H9 (cell line): ENCODE measurements around the gene TK1. TPM values are rescaled to one million over a fixed set of nuclear protein-coding genes. Genes with fewer than 3 reads are reported as not detected.

Experiments used
- DNase-seq: peaks from one replicate; pipeline ENCODE4 v3.0.0-alpha.2; 2017
- H2AFZ ChIP-seq: one replicate; pipeline ENCODE4 v1.6.1; 2013; ENCODE audit warnings: mild to moderate bottlenecking, low read length, control low read depth, moderate library complexity
- H2AK5ac ChIP-seq: 2 replicates; pipeline ENCODE4 v1.6.1; 2013; ENCODE audit warnings: low read length, control low read depth, mixed read lengths; ENCODE audit not compliant: insufficient read length
- H2BK120ac ChIP-seq: one replicate; pipeline ENCODE4 v1.6.1; 2013; ENCODE audit warnings: low read depth, mild to moderate bottlenecking, low read length, control low read depth, inconsistent platforms; ENCODE audit not compliant: poor library complexity, severe bottlenecking
- H2BK12ac ChIP-seq: 2 replicates; pipeline ENCODE4 v1.6.1; 2013; ENCODE audit warnings: low read length, control low read depth, mixed read lengths, low read depth; ENCODE audit not compliant: insufficient read length
- H2BK15ac ChIP-seq: 2 replicates; pipeline ENCODE4 v1.6.1; 2013; ENCODE audit warnings: low read depth, low read length, control low read depth
- H2BK20ac ChIP-seq: one replicate; pipeline ENCODE4 v1.6.1; 2013; ENCODE audit warnings: low read depth, mild to moderate bottlenecking, low read length, control low read depth, inconsistent platforms; ENCODE audit not compliant: poor library complexity, severe bottlenecking
- H2BK5ac ChIP-seq: 2 replicates; pipeline ENCODE4 v1.6.1; 2013; ENCODE audit warnings: low read length, control low read depth, mixed read lengths; ENCODE audit not compliant: insufficient read length
- H3K14ac ChIP-seq: 2 replicates; pipeline ENCODE4 v1.6.1; 2013; ENCODE audit warnings: low read length, control low read depth; ENCODE audit not compliant: insufficient read depth
- H3K18ac ChIP-seq: 2 replicates; pipeline ENCODE4 v1.6.1; 2013; ENCODE audit warnings: low read depth, mild to moderate bottlenecking, mixed read lengths, low read length, control low read depth; ENCODE audit not compliant: insufficient read length
- H3K23ac ChIP-seq: 2 replicates; pipeline ENCODE4 v1.6.1; 2013; ENCODE audit warnings: low read length, control low read depth, mixed read lengths, low read depth; ENCODE audit not compliant: insufficient read length
- H3K23me2 ChIP-seq: 2 replicates; pipeline ENCODE4 v1.6.1; 2013; ENCODE audit warnings: low read depth, mild to moderate bottlenecking, mixed read lengths, low read length, control low read depth; ENCODE audit not compliant: insufficient read length, poor library complexity, severe bottlenecking
- H3K27ac ChIP-seq: 2 replicates; pipeline ENCODE4 v1.5.1; 2013; ENCODE audit warnings: low read length, control low read depth, mixed read lengths, low read depth; ENCODE audit not compliant: insufficient read length
- H3K27me3 ChIP-seq: 2 replicates; pipeline ENCODE4 v1.6.1; 2013; ENCODE audit warnings: low read length, control low read depth, inconsistent platforms; ENCODE audit not compliant: insufficient read depth
- H3K4ac ChIP-seq: 2 replicates; pipeline ENCODE4 v1.6.1; 2013; ENCODE audit warnings: low read depth, mild to moderate bottlenecking, control low read depth, inconsistent platforms, low read length, moderate library complexity
- H3K4me1 ChIP-seq: 2 replicates; pipeline ENCODE4 v1.6.1; 2013; ENCODE audit warnings: low read length, control low read depth, inconsistent platforms; ENCODE audit not compliant: insufficient read depth
- H3K4me2 ChIP-seq: 2 replicates; pipeline ENCODE4 v1.6.1; 2013; ENCODE audit warnings: low read length, control low read depth, mixed read lengths; ENCODE audit not compliant: insufficient read length, insufficient read depth
- H3K56ac ChIP-seq: 2 replicates; pipeline ENCODE4 v1.6.1; 2013; ENCODE audit warnings: low read depth, mild to moderate bottlenecking, mixed read lengths, low read length, control low read depth; ENCODE audit not compliant: insufficient read length
- H3K79me1 ChIP-seq: 2 replicates; pipeline ENCODE4 v1.6.1; 2013; ENCODE audit warnings: low read depth, mild to moderate bottlenecking, moderate library complexity, low read length, control low read depth, inconsistent platforms; ENCODE audit not compliant: insufficient read depth, poor library complexity, severe bottlenecking
- H3K79me2 ChIP-seq: 2 replicates; pipeline ENCODE4 v1.6.1; 2013; ENCODE audit warnings: low read length, control low read depth, inconsistent platforms; ENCODE audit not compliant: insufficient read depth
- H3K9ac ChIP-seq: 2 replicates; pipeline ENCODE4 v1.6.1; 2013; ENCODE audit warnings: low read length, control low read depth, mixed read lengths; ENCODE audit not compliant: insufficient read length; ENCODE audit errors: extremely low read depth
- H3K9me3 ChIP-seq: one replicate; pipeline ENCODE4 v1.6.1; 2013; ENCODE audit warnings: low read depth, low read length, inconsistent platforms; ENCODE audit not compliant: control insufficient read depth
- H3T11ph ChIP-seq: one replicate; pipeline ENCODE4 v1.6.1; 2013; ENCODE audit warnings: mild to moderate bottlenecking, low read length, control low read depth, inconsistent platforms
- H4K20me1 ChIP-seq: one replicate; pipeline ENCODE4 v1.6.1; 2013; ENCODE audit not compliant: control insufficient read depth, insufficient read length, insufficient read depth
- H4K5ac ChIP-seq: 2 replicates; pipeline ENCODE4 v1.6.1; 2013; ENCODE audit warnings: low read depth, mild to moderate bottlenecking, mixed read lengths, low read length, control low read depth; ENCODE audit not compliant: insufficient read length
- H4K8ac ChIP-seq: replicated peaks from 2 replicates; pipeline ENCODE4 v1.6.1; 2013; ENCODE audit warnings: low read length, control low read depth, mixed read lengths, low read depth; ENCODE audit not compliant: insufficient read length
- H4K91ac ChIP-seq: 2 replicates; pipeline ENCODE4 v1.6.1; 2013; ENCODE audit warnings: low read depth, mild to moderate bottlenecking, moderate library complexity, mixed read lengths, low read length, control low read depth; ENCODE audit not compliant: insufficient read length
- H3K27ac Mint-ChIP-seq, 3 experiments: 2 replicates in 2 of 3; 3 replicates in 1 of 3; pipeline ENCODE4 v1.8.0; 2020 to 2021; ENCODE audit warnings: mixed read lengths in 3 of 3, mild to moderate bottlenecking in 1 of 3, moderate library complexity in 1 of 3
- H3K27me3 Mint-ChIP-seq: 2 replicates; pipeline ENCODE4 v1.8.0; 2021; ENCODE audit warnings: low read depth, mild to moderate bottlenecking, moderate library complexity, mixed read lengths
- H3K36me3 Mint-ChIP-seq, 3 experiments: 2 replicates in 2 of 3; 3 replicates in 1 of 3; pipeline ENCODE4 v1.8.0; 2020 to 2021; ENCODE audit warnings: low read depth in 3 of 3, mixed read lengths in 3 of 3; ENCODE audit not compliant: insufficient read depth in 1 of 3
- H3K4me1 Mint-ChIP-seq, 2 experiments: 2 replicates each; pipeline ENCODE4 v1.8.0; 2020; ENCODE audit warnings: mixed read lengths in 2 of 2
- H3K4me3 Mint-ChIP-seq, 2 experiments: 2 replicates in 1 of 2; 3 replicates in 1 of 2; pipeline ENCODE4 v1.8.0; 2020 to 2021; ENCODE audit warnings: mild to moderate bottlenecking in 2 of 2, mixed read lengths in 2 of 2, moderate library complexity in 1 of 2
- H3K9me3 Mint-ChIP-seq, 2 experiments: 2 replicates in 1 of 2; 3 replicates in 1 of 2; pipeline ENCODE4 v1.8.0; 2020; ENCODE audit warnings: mild to moderate bottlenecking in 2 of 2, mixed read lengths in 2 of 2, moderate library complexity in 1 of 2
- WGBS: extraction: QIAGEN DNeasy Blood & Tissue Kit; methylation state at CpG from one replicate; pipeline ENCODE4 v1.1.7; 2013; ENCODE audit warnings: missing lambda C conversion rate, low lambda C conversion rate, mixed read lengths; ENCODE audit not compliant: insufficient read length; ENCODE audit errors: extremely low coverage; 5-methylcytosine and 5-hydroxymethylcytosine counted together
- total RNA-seq: library from RNA; stranded (reverse); gene quantifications from 2 replicates; pipeline ENCODE4 v1.2.1, GENCODE V29; 2021
- TF ChIP-seq, protein P1 (sequence below): fragments of 200-600 bp; sonication (generic); conservative IDR thresholded peaks from 3 replicates; pipeline ENCODE4 v1.8.0; 2021; ENCODE audit warnings: antibody characterized with exemption, mild to moderate bottlenecking

TK1 gene
- total RNA-seq, 1 experiment from 2014 or later = 95.8 TPM

DNA sequence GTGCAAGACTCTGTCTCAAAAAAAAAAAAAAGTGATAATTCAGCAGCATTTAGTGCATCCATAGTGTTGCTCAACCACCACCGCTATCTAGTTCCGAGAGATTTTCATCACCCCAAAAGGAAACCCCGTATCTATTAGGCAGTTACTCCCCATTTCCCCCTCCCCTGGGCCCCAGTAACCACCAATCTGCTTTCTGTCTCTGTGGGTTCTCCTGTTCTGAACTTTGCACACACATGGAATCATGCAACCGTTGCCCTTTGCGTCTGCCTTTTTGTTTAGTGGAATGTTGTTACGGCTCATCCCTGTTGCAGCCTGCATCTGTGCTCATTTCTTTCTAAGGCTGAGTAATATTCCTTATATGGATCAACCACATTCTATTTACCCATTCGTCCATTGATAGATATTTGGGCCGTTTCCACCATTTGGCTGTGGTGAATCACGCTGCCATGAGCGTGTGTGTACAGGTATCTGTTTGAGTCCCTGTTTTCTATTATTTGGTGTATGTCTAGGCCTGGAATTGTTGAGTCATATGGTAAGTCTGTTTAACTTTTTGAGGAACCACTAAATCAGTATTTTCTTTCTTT is 27.2 kb downstream of the TK1 start:
- no CpG with 5 or more reads among the region's 10 CpGs for WGBS

More for the DNA sequence above, 27.2 kb downstream of the TK1 start:
- Histone ChIP-seq H3K79me1 (no peaks in the 10 kb centered on the region), H3K9me3 (no peaks in the 10 kb centered on the region), H3K27ac (no peak overlapping the region), H4K5ac (no peak overlapping the region), H2BK120ac (no peak overlapping the region), H2BK12ac (no peak overlapping the region), H3K23ac (no peak overlapping the region), H2BK5ac (no peak overlapping the region), H3K4ac (no peak overlapping the region), H3K4me1 (no peaks in the 10 kb centered on the region), H3T11ph (no peak overlapping the region), H3K23me2 (no peaks in the 10 kb centered on the region), H3K4me2 (no peak overlapping the region), H3K79me2 (no peaks in the 10 kb centered on the region), H3K27me3 (no peaks in the 10 kb centered on the region), H4K20me1 (no peaks in the 10 kb centered on the region), H3K9ac (no peak overlapping the region), H4K91ac (no peak overlapping the region), H3K56ac (no peak overlapping the region), H2AK5ac (no peak overlapping the region), H3K18ac (no peak overlapping the region), H2BK20ac (no peak overlapping the region), H3K14ac (no peak overlapping the region), H4K8ac (no peak overlapping the region), H2BK15ac (no peak overlapping the region), H2AFZ (no peak overlapping the region)
- no peaks in the 10 kb centered on the region for H3K9me3 Mint-ChIP-seq
- no peak overlapping the region; a peak in 1 of 7 replicates for H3K27ac Mint-ChIP-seq
- no peaks in the 10 kb centered on the region; a peak in 2 of 7 replicates for H3K36me3 Mint-ChIP-seq
- H3K27me3 Mint-ChIP-seq = peaks cover 1% of the 10 kb centered on the region; the same call in 1 of the 2 replicates
- TF ChIP-seq, protein P1, sequence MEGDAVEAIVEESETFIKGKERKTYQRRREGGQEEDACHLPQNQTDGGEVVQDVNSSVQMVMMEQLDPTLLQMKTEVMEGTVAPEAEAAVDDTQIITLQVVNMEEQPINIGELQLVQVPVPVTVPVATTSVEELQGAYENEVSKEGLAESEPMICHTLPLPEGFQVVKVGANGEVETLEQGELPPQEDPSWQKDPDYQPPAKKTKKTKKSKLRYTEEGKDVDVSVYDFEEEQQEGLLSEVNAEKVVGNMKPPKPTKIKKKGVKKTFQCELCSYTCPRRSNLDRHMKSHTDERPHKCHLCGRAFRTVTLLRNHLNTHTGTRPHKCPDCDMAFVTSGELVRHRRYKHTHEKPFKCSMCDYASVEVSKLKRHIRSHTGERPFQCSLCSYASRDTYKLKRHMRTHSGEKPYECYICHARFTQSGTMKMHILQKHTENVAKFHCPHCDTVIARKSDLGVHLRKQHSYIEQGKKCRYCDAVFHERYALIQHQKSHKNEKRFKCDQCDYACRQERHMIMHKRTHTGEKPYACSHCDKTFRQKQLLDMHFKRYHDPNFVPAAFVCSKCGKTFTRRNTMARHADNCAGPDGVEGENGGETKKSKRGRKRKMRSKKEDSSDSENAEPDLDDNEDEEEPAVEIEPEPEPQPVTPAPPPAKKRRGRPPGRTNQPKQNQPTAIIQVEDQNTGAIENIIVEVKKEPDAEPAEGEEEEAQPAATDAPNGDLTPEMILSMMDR = no peak
- DNase-seq = no peak
- H3K4me1 Mint-ChIP-seq = peaks cover 0 to 10% of the 10 kb centered on the region in 2 experiments; a peak in 2 of 4 replicates
- no peak overlapping the region; a peak in 1 of 5 replicates for H3K4me3 Mint-ChIP-seq
